Activated CD4-positive, CD25-positive, alpha-beta regulatory T cell treated with anti-CD3 and anti-CD28 coated beads, Interleukin-2, amount 50 U/mL, for 16 hours (primary cell): ENCODE measurements around the gene MTMR10.

Experiments
- DNase-seq: peaks from one replicate; pipeline ENCODE4 v3.0.0-alpha.2; 2020; ENCODE audit warnings: low read depth, low spot score

The MTMR10 gene, protein sequence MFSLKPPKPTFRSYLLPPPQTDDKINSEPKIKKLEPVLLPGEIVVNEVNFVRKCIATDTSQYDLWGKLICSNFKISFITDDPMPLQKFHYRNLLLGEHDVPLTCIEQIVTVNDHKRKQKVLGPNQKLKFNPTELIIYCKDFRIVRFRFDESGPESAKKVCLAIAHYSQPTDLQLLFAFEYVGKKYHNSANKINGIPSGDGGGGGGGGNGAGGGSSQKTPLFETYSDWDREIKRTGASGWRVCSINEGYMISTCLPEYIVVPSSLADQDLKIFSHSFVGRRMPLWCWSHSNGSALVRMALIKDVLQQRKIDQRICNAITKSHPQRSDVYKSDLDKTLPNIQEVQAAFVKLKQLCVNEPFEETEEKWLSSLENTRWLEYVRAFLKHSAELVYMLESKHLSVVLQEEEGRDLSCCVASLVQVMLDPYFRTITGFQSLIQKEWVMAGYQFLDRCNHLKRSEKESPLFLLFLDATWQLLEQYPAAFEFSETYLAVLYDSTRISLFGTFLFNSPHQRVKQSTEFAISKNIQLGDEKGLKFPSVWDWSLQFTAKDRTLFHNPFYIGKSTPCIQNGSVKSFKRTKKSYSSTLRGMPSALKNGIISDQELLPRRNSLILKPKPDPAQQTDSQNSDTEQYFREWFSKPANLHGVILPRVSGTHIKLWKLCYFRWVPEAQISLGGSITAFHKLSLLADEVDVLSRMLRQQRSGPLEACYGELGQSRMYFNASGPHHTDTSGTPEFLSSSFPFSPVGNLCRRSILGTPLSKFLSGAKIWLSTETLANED

DNA sequence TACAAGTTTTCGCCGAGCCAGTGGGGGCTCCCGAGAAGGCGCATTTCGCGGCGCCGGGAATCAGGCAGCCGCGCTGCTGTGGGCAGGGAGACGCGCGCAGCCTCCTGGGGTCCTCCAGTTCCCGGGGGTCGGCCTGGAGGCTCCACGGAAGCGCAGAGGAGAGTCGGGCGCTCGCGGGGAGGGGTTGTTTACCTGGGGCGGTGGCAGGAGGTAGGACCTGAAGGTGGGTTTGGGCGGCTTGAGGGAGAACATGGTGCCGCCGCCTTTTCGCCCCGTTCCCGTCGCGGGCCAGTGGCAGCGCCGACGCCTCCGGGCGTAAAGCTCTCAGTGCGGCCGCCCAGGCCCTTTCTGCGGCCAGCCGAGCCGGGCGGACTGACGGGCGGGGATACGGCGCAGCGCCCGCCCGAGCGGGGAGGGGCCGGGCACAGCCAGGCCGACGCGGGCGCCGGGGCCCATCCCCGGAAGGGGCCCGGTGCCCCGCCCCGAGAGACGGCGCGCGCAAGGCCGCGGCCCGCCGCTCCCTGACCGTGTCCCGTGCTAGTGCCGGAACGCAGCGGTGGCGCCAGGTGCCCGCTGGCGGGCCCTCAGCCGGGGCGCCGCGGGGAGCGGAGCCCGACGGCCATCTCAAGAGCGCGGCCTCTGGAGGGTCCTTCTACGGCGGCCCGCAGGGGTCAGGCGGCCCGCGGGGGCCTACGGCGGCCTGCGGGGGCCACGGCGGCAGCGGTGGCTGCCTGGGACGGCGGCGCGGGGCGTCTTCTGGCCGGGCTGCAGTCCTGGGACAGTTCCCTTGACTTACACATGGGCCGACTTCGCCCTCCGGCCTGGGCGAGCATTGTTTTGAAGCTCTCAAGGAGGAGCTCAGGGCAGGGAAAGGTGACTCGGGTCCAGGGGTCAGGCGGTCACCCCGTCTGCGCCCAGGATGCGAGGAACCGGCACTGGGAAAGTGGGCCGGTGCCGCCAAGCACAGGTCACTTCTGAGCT lies at the start of gene MTMR10:
MTMR10 (minus strand) TSS at position 374 of the 981 bp plus-strand sequence; CDS start at position 252, 122 bp downstream.
- DNase-seq = peak; percentile 41

DNA sequence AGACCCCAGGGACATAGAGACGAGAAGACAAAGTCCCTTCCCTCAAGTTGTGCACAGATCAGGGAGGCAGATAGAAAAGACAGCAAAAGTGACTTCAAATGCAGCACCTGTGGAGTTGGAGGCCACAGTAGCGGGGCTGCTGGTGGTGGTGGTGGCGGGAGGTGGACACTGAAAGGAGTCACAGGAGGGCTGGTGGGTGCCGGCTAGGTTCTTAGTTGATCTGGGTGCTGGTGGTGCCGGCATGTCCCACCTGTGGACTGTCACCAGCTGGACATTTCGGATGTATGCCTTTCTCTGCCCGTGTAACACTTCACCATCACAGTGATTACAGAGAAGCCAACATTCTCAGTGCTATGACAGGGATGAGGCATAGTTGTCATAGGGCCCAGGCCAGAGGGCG lies 49.2 kb upstream of the MTMR10 start:
- DNase-seq = no peak

DNA sequence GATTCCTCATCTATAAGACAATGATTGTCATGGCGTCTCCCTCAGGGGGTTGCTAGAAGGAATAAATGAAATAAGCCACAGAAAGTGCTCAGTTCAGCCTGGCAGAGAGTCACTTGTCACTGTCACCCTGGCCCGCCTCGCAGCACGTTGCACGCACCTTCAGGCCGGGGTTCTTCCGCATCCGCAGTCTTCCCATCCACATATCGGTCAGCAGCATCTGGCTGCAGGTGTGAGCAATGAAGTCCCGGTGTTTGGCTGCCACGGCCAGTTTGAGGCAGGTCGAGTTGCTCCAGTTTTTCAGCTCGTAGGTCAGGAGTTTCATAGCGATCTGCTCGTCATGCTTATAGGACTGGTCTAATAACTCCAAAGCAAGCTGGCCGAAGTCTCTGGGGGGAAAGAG lies 48.5 kb upstream of the MTMR10 start:
- DNase-seq = no peak

DNA sequence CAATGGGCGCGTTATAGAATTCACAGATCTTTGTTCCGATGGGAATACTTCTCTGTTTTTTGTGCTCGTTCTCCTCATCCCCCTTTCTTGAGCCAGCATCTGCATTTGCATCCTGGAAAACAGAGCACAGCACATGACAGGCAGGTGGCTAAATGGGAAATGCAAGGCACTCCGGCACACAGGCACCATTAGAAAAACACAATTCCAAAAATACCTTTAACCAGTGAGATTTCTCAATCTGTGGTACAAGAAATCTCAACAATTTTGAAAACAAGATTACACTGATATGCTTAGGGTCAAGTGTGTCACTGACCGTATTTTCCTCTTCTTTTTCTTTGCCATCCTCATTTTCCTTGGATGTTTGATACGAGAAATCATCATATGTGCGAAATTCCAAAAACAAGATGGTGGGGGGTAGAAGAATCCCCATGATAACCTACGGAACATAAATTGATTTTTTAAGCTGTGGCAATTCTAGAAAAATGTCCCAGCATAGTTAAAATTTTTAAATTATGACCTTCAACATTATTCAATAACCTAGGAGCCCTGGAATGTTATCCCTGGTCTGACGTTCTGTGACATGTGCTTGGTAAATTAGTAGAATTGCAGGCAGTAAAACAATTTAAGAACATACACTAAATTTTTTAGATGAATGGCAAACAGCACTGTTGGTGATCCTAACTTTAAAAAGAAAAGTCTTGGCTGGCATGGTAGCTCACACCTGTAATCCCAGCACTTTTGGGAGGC lies 46.5 kb upstream of the MTMR10 start:
- DNase-seq = no peak

DNA sequence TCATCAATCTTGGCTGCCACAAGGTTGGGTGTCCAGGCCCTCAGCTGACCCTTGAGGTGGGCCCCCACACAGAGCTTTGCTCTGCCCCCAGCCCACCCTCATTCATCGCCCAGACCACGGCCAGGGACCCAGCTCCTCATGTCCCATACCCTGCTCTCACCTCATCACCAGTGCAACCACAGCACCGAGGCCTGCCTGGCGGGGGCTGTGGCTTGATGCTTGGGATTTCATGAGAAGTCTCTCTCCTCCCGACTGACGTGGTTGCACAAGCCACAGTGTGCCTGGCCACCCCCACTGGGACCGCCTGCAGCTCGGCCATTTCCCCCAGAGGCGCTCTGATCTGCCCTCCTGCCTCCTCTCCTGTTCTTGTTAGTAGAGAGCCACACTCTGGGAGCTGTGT lies 45.4 kb upstream of the MTMR10 start:
- no peak for DNase-seq

DNA sequence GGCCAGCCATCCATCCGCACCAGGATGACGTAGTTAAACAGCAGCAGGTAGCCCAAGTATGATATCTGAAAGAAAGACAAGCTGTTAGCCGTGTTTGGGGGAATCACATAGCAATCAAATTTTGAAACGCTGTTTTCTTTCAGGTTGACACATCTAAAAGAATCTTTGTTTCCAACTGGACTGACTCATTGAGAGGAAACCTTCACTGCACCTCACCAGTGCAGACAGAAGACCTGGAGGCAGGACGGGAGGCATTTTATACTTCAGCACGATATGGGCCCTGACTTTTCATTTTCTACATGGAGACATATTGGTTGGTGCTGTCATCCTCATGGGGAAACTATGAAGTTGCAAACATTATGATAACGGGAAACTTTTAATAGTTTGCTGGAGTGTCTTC lies 44.2 kb upstream of the MTMR10 start:
- no peak for DNase-seq

DNA sequence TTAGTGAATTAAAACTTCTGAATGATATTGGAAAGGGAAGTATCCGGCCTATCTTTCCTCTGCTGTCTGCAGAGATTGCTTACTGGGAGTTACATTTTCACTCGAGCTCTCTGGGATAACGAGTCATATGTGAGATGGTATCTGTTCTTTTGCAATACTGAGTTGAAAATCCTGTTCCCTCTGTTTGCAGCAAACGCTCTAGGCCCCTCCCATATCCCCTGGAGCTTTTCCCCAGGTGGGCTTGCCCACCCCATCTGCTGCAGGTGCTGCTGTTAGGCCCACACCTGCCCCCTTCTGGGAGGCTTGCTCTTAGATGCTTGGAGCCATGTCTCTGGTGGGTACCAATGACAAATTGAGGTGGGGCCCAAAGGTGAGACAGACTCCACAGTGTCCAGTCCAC lies 42.7 kb upstream of the MTMR10 start:
- no peak for DNase-seq

DNA sequence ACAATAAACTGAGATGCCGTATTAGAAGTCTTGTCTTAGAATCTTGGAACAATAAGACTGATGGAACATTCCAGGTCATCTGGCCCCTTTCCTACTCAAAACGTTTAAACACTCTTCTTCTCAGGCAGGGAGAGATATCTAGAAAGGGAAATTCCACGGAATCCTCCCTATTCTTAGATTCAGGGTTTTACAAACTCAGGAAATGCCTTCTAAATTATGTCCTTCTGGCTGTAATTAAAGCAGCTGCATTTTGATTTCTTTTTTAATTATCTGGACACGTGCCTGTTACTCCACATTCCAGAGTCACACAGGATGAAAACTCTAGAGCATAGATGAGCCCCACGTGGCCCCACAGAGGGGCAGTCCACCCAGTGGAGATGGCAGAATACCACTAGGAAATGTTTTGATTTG lies 41.5 kb upstream of the MTMR10 start:
- DNase-seq = no peak

DNA sequence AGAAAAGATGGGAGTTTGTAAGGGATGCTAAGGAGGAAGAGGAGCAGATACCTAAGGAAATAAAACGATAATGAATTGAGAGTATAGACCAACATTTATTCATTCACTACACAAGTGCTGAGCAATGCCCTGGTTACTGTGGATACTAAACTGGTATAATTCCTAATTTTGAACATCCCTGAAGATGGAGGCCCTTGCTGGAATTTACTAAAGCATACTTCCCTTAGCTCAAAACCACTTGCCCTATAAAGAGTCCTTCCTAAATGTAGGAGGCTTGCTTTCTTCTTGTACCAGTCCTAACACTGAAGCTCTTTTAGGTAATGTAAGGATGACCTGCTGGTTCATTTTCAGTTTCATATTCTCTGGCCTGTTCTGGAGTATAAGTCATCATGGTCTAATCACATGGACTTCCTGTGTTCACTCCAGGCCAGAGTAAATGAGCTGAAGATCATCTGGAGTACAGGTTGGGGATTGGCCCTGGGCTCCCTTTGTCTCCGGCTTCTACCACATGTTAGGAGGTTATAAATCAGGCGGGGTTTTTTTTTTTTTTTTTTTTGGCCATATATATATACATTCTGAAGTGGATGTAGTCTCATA lies 40.1 kb upstream of the MTMR10 start:
- DNase-seq = no peak

DNA sequence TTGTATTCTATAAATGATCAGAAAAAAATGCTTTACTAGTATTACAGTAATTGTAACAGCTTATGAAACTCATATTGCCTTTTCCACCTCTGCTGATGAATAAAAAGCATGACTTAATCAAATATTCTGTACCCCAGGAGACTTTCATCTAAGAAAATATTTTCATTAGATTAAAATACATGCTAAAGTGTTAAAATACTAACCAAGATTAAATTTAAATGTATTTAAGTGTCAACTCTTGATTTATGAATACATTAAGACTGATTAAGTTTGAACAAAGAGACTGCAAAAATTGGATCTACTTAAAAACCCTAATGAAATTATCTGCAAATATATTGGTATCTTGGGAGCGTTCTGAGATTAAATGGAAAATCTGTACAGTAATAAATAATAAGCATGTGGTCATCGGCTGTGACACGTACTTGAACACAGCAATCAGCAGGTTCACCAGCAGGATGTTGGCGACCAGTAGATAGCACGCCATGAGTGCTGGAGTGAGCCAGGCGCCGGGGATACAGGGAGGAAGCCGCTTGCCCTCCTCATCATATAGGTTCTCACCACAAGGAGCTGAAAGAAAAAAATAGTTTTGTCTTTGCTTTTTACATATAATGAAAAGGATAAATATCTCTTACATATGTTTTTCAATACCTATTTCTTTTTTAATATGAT lies 36.6 kb upstream of the MTMR10 start:
- no peak for DNase-seq

DNA sequence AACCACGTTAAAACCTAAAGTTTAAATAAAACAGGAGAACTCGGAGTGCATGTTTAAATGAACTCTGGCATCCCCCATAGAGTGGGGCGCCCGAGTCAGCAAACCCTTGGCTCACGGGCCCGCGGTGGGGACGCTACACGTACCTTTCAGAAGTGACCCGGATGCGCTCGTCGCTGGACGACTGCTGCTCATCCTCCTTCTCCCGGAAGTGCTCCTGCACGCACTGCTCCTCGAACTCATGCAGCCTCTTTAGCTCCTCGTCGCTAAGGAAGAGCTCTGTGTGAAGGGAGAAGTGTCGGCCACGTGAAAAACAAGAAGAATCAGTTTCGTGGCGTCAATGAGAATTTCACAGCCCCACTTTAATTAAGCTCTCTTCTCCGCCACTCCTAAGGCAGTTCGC lies 34.6 kb upstream of the MTMR10 start:
- no peak for DNase-seq

DNA sequence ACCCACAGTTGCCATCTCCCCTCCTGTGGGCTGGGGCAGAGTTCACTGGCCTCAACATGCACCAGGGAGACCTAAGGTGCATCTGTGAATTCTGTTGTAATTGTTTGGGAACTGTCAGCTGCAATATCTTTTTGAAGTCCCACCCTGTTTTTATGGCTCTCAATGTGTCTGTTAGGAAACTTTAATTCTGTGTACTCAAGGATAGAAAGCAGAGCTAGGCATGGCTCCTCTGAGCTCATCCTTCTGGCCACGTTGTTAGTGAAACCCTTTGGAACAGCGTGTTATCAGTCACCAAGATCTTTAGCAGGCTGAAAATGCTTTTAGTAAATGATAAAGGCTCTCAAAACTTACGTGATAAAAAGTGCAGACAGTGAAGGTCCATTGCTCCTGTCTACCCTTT lies 33.6 kb upstream of the MTMR10 start:
- DNase-seq = no peak

DNA sequence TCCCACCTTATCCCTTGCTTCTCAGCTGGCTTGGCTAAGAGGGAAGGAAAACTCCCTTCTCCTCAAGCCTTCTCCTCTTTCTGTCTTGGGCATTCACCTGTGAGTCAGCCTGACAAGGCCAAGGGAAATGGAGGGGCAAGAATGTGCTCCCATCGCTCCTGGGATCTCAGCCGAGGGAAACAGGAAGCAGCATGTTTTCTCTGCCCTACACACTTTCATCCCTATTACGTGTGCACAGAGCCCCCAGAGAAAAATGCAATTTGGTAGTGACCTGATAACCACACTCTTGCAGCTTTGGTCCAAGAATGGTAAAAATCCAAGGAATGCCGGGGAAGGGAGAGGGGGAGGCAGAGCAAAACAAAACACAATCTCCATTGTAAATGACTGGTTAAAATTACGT lies 32.9 kb upstream of the MTMR10 start:
- no peak for DNase-seq

DNA sequence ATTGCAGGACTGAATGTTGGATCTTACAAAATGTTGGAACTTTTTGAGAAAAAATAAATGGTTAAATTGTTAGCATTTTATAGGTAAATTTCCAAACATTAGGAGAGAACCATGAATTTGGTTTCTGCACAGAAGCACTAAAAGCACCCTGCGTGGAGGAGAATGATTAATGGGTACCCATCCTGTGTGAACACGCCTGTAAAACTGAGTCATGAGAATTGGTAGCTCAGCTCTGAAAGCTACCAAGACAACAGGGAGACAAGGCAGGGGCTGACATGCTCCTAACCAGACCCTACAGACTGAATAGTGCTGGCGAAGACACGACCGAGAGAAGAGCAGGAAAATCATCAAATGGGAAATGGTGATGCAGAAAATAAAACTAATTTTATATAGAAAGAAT lies 32.4 kb upstream of the MTMR10 start:
- no peak for DNase-seq

DNA sequence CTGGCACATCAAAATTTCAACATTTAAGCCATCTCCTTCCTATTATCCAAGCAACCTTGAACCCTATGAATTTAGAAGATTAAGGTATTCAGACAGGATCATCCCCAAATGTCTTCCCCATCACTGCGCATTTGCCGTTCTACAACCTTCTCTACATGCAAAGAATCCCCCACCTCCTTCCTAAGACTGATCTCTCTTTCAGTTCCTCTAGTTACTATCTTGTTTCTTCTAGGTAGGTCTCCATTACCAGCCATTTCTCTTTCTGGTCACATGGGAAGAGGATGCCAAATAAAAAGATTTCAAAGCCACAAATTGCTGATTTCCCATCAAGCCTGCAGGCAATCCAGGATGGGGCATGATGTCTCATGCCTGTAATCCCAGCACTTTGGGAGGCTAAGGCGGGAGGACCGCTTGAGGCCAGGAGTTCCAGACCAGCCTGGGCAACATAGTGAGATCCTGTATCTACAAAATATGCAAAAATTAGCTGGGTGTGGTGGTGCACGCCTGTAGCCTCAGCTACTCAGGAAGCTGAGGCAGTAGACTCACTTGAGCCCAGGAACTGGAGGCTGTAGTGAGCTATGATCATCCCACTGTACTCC lies 29.7 kb upstream of the MTMR10 start:
- no peak for DNase-seq

DNA sequence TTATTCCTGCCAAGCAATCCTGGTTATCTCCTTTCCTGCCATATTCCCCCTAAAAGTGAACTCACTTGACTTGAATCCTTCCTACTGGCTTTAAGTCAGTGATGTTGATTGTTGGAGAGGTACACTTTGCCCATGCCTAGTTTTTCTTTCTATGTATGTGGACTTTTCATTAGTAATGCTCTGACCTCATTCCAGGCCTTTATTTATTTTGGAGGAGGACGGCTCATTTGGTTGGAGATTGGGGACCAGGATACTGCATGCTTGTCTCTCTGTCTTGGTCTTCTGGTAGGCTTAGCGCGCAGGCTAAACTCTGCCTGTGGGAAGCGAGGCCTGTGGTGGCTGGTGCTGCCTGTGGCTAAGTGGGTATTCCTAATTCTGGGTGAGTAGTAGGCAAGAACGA lies 29.1 kb upstream of the MTMR10 start:
- no peak for DNase-seq

DNA sequence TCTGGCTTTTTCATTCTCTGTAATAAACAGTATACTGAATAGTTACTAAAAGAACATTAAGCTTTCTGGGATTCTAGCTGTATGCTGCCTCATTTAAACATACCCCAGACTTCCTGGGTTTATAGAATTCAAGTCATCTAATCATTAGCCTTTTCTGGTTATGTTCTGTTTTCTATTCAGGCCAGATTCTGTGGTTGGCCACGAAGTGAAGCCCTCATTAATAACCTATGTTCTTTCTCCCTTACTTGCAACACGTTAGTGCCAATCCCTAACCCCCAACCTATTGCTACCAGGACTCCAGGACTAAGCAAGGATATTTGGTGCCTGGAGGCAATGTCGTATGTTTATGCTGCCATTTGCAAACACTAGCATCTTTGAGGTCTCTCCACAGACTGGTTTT lies 28.6 kb upstream of the MTMR10 start:
- DNase-seq = no peak

DNA sequence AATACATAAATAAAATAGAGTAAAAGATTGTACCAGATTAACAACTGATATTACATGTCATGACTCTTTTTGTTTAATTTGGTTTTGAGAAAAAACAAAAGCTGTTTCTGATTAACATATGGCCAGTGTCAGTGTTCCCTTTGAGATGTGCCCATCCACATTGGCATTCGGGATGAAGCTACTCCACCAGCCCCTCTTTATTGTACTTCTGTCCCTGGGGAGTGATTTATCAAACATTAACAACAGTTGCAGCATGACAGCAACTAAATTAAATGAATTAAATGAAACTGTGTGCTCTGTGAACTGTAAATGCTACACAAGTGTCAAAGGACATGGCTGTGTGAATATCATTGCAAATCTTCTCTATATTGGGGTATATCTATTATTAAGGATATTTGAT lies 25.9 kb upstream of the MTMR10 start:
- no peak for DNase-seq

DNA sequence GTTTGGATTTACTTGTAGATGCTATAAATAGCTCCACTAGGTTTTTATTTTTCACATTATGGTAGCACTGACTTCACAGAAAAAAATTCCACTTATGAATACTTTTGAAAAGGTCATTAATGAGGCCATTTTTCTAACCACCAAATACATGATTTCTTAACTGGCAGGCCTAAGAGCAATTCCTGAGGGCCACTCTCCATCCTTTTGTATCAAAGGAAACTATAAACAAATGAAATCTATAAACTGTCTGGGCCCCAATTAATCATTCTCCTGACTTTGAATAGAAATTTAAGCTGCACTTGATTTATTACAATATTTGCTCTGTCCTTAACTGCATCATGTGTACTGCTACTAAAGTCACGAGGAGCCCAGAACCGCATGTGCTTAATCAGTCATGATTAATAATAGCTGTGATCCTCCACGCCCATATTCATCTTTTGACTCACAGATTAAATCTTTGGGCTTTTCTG lies 25.1 kb upstream of the MTMR10 start:
- no peak for DNase-seq

DNA sequence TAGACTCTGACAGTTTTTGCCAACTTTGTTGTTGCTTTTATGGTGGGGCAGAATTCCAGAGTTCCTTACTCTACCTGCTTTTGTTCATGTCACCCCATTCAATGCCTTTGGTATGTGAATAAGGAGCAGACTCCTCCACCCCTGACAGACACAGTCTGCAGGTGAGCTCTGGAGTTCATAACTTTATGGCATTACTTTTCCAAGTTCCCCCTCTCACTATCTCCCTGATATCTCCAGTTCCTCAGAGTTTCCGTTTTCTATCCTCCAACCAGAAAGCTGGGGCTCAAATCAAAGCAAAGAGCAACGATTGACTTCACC lies 23.1 kb upstream of the MTMR10 start:
- DNase-seq = no peak
